Muscle layer of colon (tissue), 2 donors: ENCODE measurements around the gene MOSPD3.
A peak's percentile ranks its signal among the peaks of the same experiment; 100 is the strongest.
"Not testable (repeated sequence)": the region's sequence is repeated elsewhere in the genome, so short reads cannot be mapped to it uniquely, and the experiment has no call there.

Experiments
- H3K27ac ChIP-seq: one replicate; pipeline ENCODE4 v1.7.0; 2013; ENCODE audit warnings: low read depth, mild to moderate bottlenecking, low read length, moderate library complexity
- H3K27me3 ChIP-seq, 2 donors: one replicate each; pipeline ENCODE4 v1.7.0; 2013; ENCODE audit warnings: low read length in 2 of 2, mild to moderate bottlenecking in 2 of 2; ENCODE audit not compliant: insufficient read depth in 2 of 2, control insufficient read depth in 1 of 2
- H3K36me3 ChIP-seq: one replicate; pipeline ENCODE4 v1.7.0; 2013; ENCODE audit warnings: mild to moderate bottlenecking, low read length; ENCODE audit not compliant: insufficient read depth
- H3K4me1 ChIP-seq: one replicate; pipeline ENCODE4 v1.7.0; 2013; ENCODE audit warnings: mild to moderate bottlenecking, low read length; ENCODE audit not compliant: insufficient read depth
- H3K4me3 ChIP-seq, 2 donors: one replicate each; pipeline ENCODE4 v1.7.0; 2013; ENCODE audit warnings: low read length in 2 of 2, low read depth in 1 of 2, mild to moderate bottlenecking in 1 of 2, moderate library complexity in 1 of 2
- H3K9ac ChIP-seq: one replicate; pipeline ENCODE4 v1.7.0; 2013; ENCODE audit warnings: low read length
- H3K9me3 ChIP-seq: one replicate; pipeline ENCODE4 v1.7.0; 2013; ENCODE audit warnings: mild to moderate bottlenecking, low read length
- donor health status: abdominal sarcoma.
- donor health status: Adenocarcinoma of cecum.

The MOSPD3 gene

DNA sequence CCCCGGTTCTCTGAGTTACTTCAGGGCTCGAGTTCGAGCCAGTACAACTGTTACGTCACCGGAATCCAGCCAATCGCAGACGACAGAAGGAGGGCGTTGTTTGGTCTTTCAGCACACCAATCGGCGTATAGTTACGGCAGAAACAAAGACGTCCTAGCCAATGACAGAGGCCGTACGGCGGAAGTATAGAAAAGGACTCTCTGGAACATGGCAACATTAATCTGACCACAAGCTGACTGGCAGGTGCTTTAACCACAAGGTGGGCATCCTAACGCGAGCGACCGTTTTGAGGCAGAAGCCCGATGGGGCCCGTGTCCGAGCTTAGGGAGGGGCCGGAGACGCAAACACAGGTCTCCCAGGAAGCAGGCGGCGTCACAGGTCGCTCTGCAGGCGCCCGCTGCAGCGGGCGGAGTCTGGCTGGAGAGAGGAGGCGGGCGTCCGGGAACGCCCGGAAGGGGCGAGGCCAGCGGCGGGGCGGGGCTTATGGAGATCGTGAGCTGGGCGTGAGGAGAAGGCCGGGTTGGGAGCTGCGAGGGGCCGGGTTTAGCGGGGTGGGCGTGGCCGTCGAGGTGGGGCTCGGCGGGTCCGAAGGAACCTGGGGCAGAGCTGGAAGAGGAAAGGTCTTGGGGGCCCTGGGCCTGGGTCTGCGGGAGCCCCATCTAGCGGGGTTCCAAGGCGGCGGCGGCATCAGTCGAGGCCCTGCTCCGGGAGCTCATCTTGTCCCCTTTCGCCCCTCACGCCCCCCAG is at the start of gene MOSPD3:
Gene MOSPD3 (plus strand): TSS at position 558 of the 747 bp plus-strand sequence. CDS start 252 bp downstream, outside the sequence.
- peak within 1 kb of the TSS; percentile 74 to 77 for H3K4me3 ChIP-seq
- H3K9ac ChIP-seq, result peak within 1 kb of the TSS; percentile 74
- H3K27me3 ChIP-seq, result no peaks in the 10 kb centered on the region
- peaks cover 10% of the 10 kb centered on the region for H3K4me1 ChIP-seq
- peaks cover 5% of the 10 kb centered on the region for H3K36me3 ChIP-seq
- no peaks in the 10 kb centered on the region for H3K9me3 ChIP-seq
- H3K27ac ChIP-seq, result peak within 1 kb of the TSS; percentile 99

DNA sequence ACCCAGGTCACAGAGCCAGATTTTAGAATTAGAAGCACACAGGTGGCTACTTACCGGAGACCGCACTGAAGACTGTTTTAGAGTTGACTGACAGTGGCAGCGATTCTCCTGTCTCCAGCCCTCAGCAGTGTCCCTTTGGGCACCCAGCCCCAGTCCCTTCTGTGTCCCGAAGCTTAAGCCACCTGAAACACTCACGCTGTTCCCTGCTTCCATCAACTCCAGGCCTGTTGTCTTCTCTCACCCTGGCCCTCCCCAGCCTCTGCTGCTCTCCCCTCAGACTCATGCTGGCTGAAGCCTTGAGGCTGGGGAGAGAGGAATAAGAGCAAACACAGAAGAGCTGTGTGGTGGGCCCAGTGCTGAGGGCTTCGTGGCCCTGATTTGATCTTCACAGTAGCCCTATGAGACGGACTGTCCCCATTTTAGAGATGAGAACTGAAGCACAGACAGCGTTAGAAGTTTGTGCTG is 49.2 kb upstream of the MOSPD3 start:
- Histone ChIP-seq H3K9ac (no peak overlapping the region), H3K27ac (no peak overlapping the region), H3K36me3 (no peaks in the 10 kb centered on the region), H3K27me3 (no peaks in the 10 kb centered on the region), H3K9me3 (no peaks in the 10 kb centered on the region), H3K4me1 (peaks cover 7% of the 10 kb centered on the region), H3K4me3 (no peak overlapping the region)

GRCh38 chr7:100563809-100564400 is 48.4 kb upstream of the MOSPD3 start:
- H3K36me3 ChIP-seq, result no peaks in the 10 kb centered on the region
- no peak overlapping the region for H3K4me3 ChIP-seq
- H3K9me3 ChIP-seq, result no peaks in the 10 kb centered on the region
- peaks cover 7% of the 10 kb centered on the region for H3K4me1 ChIP-seq
- H3K27me3 ChIP-seq, result no peaks in the 10 kb centered on the region
- no peak overlapping the region for H3K9ac ChIP-seq
- H3K27ac ChIP-seq, result no peak overlapping the region

- H3K27ac ChIP-seq, H3K4me3 ChIP-seq, H3K27me3 ChIP-seq, H3K9me3 ChIP-seq, H3K36me3 ChIP-seq, H3K9ac ChIP-seq, H3K4me1 ChIP-seq: not testable (repeated sequence)
Observed at GRCh38 chr7:100564405-100564804, 47.9 kb upstream of the MOSPD3 start.

DNA sequence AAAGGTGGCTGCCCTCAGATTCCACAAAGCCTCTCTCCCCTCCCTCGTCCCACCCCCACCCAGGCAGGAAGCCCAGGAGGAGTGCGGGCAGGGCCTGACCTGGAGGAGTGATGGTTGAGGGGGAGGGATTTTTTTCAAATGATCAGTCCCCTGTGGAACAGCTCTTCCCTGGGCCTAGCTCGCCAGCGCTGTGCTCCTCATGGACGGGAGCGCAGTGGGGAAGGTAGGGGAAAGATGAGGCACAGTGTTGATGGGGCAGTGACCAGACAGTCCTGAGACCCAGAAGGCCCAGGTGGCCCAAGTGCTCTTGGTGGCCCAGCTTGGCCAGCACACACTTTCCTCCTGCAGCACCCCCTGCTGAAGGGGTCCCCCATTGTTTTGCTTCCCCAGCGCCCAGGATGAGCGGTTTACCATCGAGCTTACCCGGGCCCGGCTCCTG is 47.2 kb upstream of the MOSPD3 start:
- H3K36me3 ChIP-seq, result no peaks in the 10 kb centered on the region
- H3K27ac ChIP-seq, result no peak overlapping the region
- H3K9me3 ChIP-seq, result no peaks in the 10 kb centered on the region
- H3K4me1 ChIP-seq, result peaks cover 7% of the 10 kb centered on the region
- H3K9ac ChIP-seq, result no peak overlapping the region
- H3K4me3 ChIP-seq, result no peak overlapping the region
- peaks cover 0 to 8% of the 10 kb centered on the region in 2 donors for H3K27me3 ChIP-seq

DNA sequence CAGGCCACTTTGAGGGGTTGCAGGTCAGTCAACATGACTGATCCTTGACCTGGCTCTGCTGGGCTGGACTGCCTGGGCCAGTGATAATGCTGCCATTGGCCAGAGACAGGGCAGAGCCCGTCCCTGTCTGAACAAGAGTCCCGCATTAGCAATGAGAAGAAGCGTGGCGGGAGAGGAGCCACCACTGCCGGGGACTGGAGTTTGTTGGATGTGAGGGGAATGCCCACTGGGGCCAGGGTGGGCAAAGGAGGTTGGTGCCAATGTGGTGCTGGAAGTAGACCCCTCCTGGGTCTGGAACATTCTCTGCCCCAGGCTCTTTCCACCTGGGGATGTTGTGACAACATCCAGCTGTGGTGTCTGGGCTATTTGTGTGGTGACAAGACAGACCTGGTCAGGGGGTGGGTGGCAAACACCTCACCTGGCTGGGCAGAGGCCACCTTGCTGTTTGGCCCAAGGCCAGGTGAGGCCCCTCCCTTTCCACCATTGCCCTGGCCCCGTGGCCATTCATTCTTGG is 46.3 kb upstream of the MOSPD3 start:
- no peaks in the 10 kb centered on the region for H3K36me3 ChIP-seq
- no peaks in the 10 kb centered on the region for H3K9me3 ChIP-seq
- H3K4me1 ChIP-seq, result peaks cover 7% of the 10 kb centered on the region
- H3K4me3 ChIP-seq, result no peak overlapping the region
- H3K27me3 ChIP-seq, result peaks cover 0 to 16% of the 10 kb centered on the region in 2 donors
- no peak overlapping the region for H3K9ac ChIP-seq
- H3K27ac ChIP-seq, result no peak overlapping the region

- Histone ChIP-seq H3K4me1 (peaks cover 7% of the 10 kb centered on the region), H3K27ac (no peak overlapping the region)
Observed at GRCh38 chr7:100567031-100567730, 45.2 kb upstream of the MOSPD3 start.

DNA sequence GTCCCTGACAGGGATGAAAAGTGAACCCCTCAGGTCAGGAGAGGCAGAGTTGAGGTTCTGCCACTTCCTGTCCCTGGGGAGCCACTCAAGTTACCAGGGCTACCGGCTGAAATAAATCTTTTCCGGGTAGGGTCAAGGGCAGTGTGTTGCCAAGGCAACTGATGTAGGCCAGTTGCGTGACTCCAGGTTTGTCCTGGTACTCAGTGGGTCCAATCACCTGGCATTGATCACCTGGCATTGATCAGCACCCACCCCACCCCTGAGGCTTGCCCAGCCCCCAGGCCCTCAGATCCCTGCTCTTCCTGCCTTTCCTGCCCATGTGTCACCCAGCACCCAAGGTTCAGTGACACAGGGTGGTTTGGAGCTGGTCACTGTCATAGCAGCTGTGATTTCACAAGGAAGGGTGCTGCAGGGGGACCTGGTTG is 44.6 kb upstream of the MOSPD3 start:
- Histone ChIP-seq H3K4me3 (no peak overlapping the region), H3K36me3 (no peaks in the 10 kb centered on the region), H3K9ac (no peak overlapping the region), H3K4me1 (peaks cover 7% of the 10 kb centered on the region), H3K27me3 (peaks cover 0 to 25% of the 10 kb centered on the region in 2 donors), H3K9me3 (no peaks in the 10 kb centered on the region), H3K27ac (no peak overlapping the region)

More at GRCh38 chr7:100567031-100567730, 45.2 kb upstream of the MOSPD3 start:
- H3K9ac ChIP-seq, result no peak overlapping the region
- H3K27me3 ChIP-seq, result peaks cover 0 to 20% of the 10 kb centered on the region in 2 donors
- H3K36me3 ChIP-seq, result no peaks in the 10 kb centered on the region
- no peaks in the 10 kb centered on the region for H3K9me3 ChIP-seq
- no peak overlapping the region for H3K4me3 ChIP-seq

GRCh38 chr7:100568176-100568895 is 44.0 kb upstream of the MOSPD3 start:
- no peak overlapping the region for H3K27ac ChIP-seq
- no peak overlapping the region for H3K4me3 ChIP-seq
- H3K27me3 ChIP-seq, result peaks cover 0 to 30% of the 10 kb centered on the region in 2 donors
- no peaks in the 10 kb centered on the region for H3K9me3 ChIP-seq
- no peaks in the 10 kb centered on the region for H3K36me3 ChIP-seq
- H3K9ac ChIP-seq, result no peak overlapping the region
- peaks cover 7% of the 10 kb centered on the region for H3K4me1 ChIP-seq

- H3K36me3 ChIP-seq, result no peaks in the 10 kb centered on the region
- H3K9me3 ChIP-seq, result no peaks in the 10 kb centered on the region
- H3K4me1 ChIP-seq, result no peaks in the 10 kb centered on the region
- H3K27ac ChIP-seq, result no peak overlapping the region
- H3K27me3 ChIP-seq, result peaks cover 0 to 31% of the 10 kb centered on the region in 2 donors
- H3K9ac ChIP-seq, result no peak overlapping the region
- H3K4me3 ChIP-seq, result peak overlapping the region in 1 of 2 donors; percentile 23
Observed at GRCh38 chr7:100568896-100569844, 43.2 kb upstream of the MOSPD3 start.
